Measurements from ENCODE around the gene MAP2K3. TPM values are rescaled to one million over a fixed set of nuclear protein-coding genes. Genes with fewer than 3 reads are reported as not detected.

MAP2K3 gene
- total RNA-seq (10 to 100 TPM; 29.6 to 61.2 (median 41.1) TPM), polyA plus RNA-seq (36.8 TPM)
- long read RNA-seq, donor 1, transcript MAP2K3-205 (3 exons, 927 nt): minor isoform, 10 of 126 reads
- long read RNA-seq, donor 1, transcript MAP2K3-204 (13 exons, 2,401 nt): minor isoform, 6 of 126 reads
- long read RNA-seq, donor 1, transcript MAP2K3-202 (12 exons, 2,303 nt): major isoform, 93 of 126 reads
- long read RNA-seq, donor 1, partial matches to known transcripts: 7 of 126 reads
- long read RNA-seq, donor 1, other reads (novel, unspliced or antisense): 10 of 126 reads
- long read RNA-seq, donor 2, transcript MAP2K3-202 (12 exons, 2,303 nt): major isoform, 56 of 67 reads
- long read RNA-seq, donor 2, partial matches to known transcripts: 0 of 67 reads
- long read RNA-seq, donor 2, other reads (novel, unspliced or antisense): 6 of 67 reads
- long read RNA-seq, donor 3, transcript MAP2K3-204 (13 exons, 2,401 nt): minor isoform, 12 of 412 reads
- long read RNA-seq, donor 3, transcript MAP2K3-205 (3 exons, 927 nt): minor isoform, 15 of 412 reads
- long read RNA-seq, donor 3, transcript MAP2K3-202 (12 exons, 2,303 nt): major isoform, 349 of 412 reads
- long read RNA-seq, donor 3, partial matches to known transcripts: 20 of 412 reads
- long read RNA-seq, donor 3, other reads (novel, unspliced or antisense): 16 of 412 reads
- long read RNA-seq, donor 4, transcript MAP2K3-202 (12 exons, 2,303 nt): major isoform, 38 of 42 reads
- long read RNA-seq, donor 4, partial matches to known transcripts: 0 of 42 reads
- long read RNA-seq, donor 4, other reads (novel, unspliced or antisense): 1 of 42 reads

DNA sequence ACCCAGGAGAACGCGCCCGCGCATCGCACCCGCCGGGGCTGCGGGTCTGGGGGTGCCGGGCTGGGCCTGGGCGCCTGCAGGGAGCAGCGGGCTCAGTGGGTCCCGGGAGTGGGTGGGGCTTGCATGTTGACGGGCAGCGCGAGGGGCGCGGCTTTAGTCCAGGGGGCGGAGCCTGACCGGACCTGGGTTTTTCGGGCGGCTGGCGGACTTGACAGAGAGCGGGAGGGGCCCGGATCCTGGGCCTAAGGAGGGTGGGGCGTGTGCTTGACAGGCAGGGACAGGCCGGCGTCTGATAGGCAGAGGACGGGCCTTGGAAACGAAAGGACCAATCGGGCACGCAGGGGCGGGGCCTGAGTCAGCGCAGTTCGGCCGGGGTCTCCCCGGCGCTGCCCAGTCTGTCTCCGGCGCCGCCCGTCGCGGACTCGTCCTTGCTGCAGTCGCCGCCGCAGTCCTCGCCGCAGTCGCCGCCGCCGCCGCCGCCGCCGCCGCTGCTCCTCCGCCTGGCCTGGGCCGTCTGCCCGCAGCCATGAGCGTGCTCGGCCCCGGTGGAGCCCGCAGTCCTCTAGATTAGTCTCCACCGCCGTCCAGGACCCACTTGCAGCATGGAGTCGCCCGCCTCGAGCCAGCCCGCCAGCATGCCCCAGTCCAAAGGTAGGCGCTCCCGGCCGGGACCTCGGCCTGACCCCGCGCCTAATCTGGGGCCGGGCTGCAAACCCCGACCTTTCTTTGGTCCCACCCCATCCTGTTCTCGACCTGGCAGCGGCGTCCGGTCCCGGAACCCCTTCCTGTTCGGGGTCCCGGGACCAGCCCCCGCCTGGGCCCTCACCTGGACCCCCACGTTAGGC, at the start of gene MAP2K3:
Gene MAP2K3, plus strand, starts transcription at position 393 of the 845 bp plus-strand sequence. Its CDS starts 210 bp downstream, at position 603.
- Histone ChIP-seq H3K4me1 (ENCODE audit: control insufficient read depth, insufficient read depth, low read length) (peaks cover 11% of the 10 kb centered on the region), H3K4me3 (ENCODE audit: low read length) (peak within 1 kb of the TSS; percentile 62), H3K27ac (ENCODE audit: low read length) (peak within 1 kb of the TSS; percentile 91), H3K27me3 (ENCODE audit: control insufficient read depth, insufficient read depth) (no peaks in the 10 kb centered on the region), H3K9me3 (ENCODE audit: control insufficient read depth, low read length) (no peaks in the 10 kb centered on the region)
- intact Hi-C loops (cut with DNase I): loop anchor here (10.0 kb wide), 2 partner anchors 160 to 230 kb away; partner anchors contain the start of gene DHRS7B (in 4 of the 4)
- peak; percentile 99 to 100 (median 100) for DNase-seq
- ATAC-seq: peak; percentile 84 to 91
- under 1% methylated on average over 88 of the region's 88 CpGs for WGBS

DNA sequence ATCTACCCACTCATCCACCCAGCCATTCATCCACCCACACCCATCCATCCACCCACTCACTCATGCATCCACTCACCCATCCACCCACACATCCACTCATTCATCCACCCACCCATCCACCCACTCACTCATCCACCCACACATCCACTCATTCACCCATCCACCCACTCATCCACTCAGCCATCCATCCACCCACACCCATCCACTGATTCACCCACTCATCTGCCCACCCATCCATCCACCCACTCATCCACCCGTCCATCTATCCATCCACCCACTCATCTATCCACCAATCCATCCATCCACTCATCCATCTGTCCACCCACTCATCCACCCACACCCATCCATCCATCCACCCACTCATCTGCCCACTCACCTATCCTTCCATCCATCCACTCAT, 48.6 kb upstream of the MAP2K3 start:
- no peak overlapping the region for H3K4me3 ChIP-seq (ENCODE audit: low read length)
- H3K4me1 ChIP-seq (ENCODE audit: control insufficient read depth, insufficient read depth, low read length): no peaks in the 10 kb centered on the region
- DNase-seq: no peak
- ATAC-seq: no peak
- 90% methylated on average over 1 of the region's 1 CpG for WGBS
- H3K9me3 ChIP-seq (ENCODE audit: control insufficient read depth, low read length): no peaks in the 10 kb centered on the region
- intact Hi-C loops (cut with DNase I): loop anchor here in 1 of 4 donors (10.0 kb wide), 1 partner anchor 71 kb away; no protein-coding TSS in a partner anchor
- H3K27me3 ChIP-seq (ENCODE audit: control insufficient read depth, insufficient read depth): no peaks in the 10 kb centered on the region
- no peak overlapping the region for H3K27ac ChIP-seq (ENCODE audit: low read length)

DNA sequence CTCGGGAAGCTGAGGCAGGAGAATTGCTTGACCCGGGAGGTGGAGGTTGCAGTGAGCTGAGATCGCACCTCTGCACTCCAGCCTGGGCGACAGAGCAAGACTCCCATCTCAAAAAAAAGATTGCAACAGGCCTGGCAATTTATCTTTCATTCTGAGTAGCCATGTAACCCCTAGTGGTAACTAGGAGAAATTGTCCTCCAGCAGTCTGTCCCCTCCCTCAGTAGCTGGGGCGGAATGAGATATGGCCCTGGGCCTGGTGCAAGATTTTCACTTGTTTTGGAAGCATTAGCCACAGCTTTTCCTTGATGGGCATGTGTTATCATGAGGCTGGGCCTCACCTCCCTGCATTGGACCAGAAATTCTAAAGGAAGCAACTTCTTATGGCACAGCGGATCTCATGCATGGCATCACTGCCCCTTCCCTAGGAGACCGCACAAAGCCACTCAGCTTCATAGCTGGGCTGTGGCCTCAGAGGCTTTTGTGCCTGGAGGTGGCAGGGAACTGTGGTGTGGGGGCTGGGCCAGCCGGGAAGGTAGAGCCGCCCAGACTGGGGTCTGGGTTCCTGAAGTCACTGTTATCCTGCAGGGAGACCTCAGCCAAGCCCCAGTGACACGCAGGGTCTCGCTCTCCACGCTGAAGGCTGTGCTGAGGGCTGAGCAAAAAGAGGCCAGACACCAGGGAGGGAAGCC, 44.7 kb upstream of the MAP2K3 start:
- H3K27ac ChIP-seq (ENCODE audit: low read length): no peak overlapping the region
- ATAC-seq: peak; percentile 29 to 30

DNA sequence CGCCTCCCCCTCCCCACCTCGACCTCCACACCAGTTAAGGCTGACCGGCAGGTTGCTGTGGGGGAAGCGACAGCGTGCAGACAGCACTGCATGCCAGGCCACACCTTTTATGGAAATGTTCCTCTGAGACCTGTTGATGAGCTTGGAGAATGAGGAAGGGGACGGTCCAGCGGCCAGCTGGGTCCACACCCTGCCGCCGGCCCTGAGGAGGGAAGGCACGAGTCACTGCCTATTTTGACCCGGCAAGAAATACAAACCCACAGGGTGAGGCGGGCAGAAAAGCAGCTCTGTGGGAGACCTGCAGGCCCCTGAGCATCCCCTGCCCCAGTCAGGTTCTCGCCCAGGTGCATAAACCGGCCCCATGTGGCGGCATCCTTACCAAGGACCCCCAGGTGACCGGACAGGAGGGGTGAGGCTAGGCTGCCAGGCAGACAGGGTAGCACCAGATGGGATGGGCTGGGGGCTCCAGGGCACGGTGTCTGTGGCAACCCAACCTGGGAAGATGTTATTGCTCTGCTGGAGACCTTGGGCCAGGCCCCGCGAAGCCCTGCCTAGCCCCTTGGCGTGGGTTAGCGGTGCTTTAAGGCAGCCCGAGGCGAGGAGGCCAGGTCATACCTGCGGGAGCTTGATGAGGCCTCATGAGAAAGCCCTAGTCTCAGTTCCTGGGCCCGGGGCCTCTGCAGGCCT, 44.0 kb upstream of the MAP2K3 start:
- H3K9me3 ChIP-seq (ENCODE audit: control insufficient read depth, low read length): no peaks in the 10 kb centered on the region
- 68% methylated on average over 25 of the region's 25 CpGs for WGBS
- H3K27ac ChIP-seq (ENCODE audit: low read length): no peak overlapping the region
- H3K4me3 ChIP-seq (ENCODE audit: low read length): no peak overlapping the region
- peak in 1 of 3 donors; percentile 54 for DNase-seq
- intact Hi-C loops (cut with DNase I): no loop called here
- H3K4me1 ChIP-seq (ENCODE audit: control insufficient read depth, insufficient read depth, low read length): peaks cover 2% of the 10 kb centered on the region
- no peak for ATAC-seq
- H3K27me3 ChIP-seq (ENCODE audit: control insufficient read depth, insufficient read depth): no peaks in the 10 kb centered on the region

More for the DNA sequence above, 44.7 kb upstream of the MAP2K3 start:
- intact Hi-C loops (cut with DNase I): loop anchor here in 1 of 4 donors (10.0 kb wide), 1 partner anchor 75 kb away; no protein-coding TSS in a partner anchor
- Histone ChIP-seq H3K4me3 (ENCODE audit: low read length) (no peak overlapping the region), H3K27me3 (ENCODE audit: control insufficient read depth, insufficient read depth) (no peaks in the 10 kb centered on the region), H3K4me1 (ENCODE audit: control insufficient read depth, insufficient read depth, low read length) (peaks cover 2% of the 10 kb centered on the region), H3K9me3 (ENCODE audit: control insufficient read depth, low read length) (no peaks in the 10 kb centered on the region)
- peak in 1 of 3 donors; percentile 43 for DNase-seq
- 68% methylated on average over 12 of the region's 12 CpGs for WGBS

DNA sequence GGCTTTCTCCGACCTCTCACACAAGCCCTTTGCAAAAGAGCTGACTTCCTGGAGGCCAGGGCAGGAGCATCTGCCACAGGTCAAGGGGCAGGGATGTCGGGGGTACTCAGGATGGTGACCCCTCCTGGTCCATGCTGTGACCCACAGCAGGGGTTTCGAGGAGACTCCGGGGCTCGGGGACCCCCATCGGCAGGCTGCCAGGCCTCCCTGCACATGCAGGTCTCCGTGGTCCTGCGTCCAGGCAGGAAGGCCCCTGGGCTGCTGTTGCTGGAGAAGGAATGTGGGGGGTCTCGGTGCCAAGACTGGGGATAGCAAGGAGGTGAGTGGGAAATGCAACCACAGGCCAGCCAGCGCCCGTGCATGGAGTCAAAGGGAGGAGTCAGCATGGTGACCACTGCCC, 42.9 kb upstream of the MAP2K3 start:
- H3K4me3 ChIP-seq (ENCODE audit: low read length): no peak overlapping the region
- peaks cover 2% of the 10 kb centered on the region for H3K4me1 ChIP-seq (ENCODE audit: control insufficient read depth, insufficient read depth, low read length)
- no peaks in the 10 kb centered on the region for H3K27me3 ChIP-seq (ENCODE audit: control insufficient read depth, insufficient read depth)
- H3K27ac ChIP-seq (ENCODE audit: low read length): no peak overlapping the region
- ATAC-seq (no peak), DNase-seq (peak in 1 of 3 donors; percentile 47)
- no peaks in the 10 kb centered on the region for H3K9me3 ChIP-seq (ENCODE audit: control insufficient read depth, low read length)
- intact Hi-C loops (cut with DNase I): no loop called here
- 72% methylated on average over 11 of the region's 11 CpGs for WGBS

DNA sequence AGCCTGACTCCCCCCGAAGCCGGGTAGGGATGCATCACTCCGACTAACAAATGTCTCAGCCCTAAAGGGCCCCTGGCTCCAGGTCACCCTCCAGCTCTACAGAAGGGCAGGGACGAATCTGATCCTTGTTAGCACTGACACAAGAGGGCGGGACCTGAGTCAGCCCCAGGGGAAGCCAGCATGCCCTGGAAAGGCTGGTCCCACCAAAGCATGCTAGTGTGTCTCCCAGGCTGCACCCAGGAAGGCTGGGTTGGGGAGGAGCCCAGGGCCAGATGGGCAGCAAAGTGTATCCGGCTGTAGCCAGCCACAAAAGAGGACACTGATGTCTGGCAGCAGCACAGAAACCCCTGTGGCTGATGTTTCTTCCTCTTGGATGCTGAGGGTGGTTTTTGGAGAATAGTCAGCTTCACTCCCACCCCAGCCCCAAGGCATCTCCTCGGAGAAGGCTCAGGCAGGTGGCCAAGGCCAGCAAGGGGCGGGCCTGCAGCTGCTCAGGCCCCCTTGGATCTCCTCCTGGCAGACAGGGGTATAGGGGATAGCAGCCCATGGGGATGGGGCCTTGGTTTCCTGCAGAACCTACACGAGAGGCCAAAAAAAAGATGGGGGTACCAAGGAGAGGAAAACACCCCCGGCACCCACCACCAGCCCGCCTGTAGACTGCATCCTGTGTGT, 42.3 kb upstream of the MAP2K3 start:
- H3K4me3 ChIP-seq (ENCODE audit: low read length): no peak overlapping the region
- DNase-seq: peak in 1 of 3 donors; percentile 50
- H3K4me1 ChIP-seq (ENCODE audit: control insufficient read depth, insufficient read depth, low read length): peaks cover 2% of the 10 kb centered on the region
- H3K27me3 ChIP-seq (ENCODE audit: control insufficient read depth, insufficient read depth): no peaks in the 10 kb centered on the region
- 65% methylated on average over 11 of the region's 11 CpGs for WGBS
- no peak overlapping the region for H3K27ac ChIP-seq (ENCODE audit: low read length)
- H3K9me3 ChIP-seq (ENCODE audit: control insufficient read depth, low read length): no peaks in the 10 kb centered on the region
- intact Hi-C loops (cut with DNase I): no loop called here
- ATAC-seq: no peak

DNA sequence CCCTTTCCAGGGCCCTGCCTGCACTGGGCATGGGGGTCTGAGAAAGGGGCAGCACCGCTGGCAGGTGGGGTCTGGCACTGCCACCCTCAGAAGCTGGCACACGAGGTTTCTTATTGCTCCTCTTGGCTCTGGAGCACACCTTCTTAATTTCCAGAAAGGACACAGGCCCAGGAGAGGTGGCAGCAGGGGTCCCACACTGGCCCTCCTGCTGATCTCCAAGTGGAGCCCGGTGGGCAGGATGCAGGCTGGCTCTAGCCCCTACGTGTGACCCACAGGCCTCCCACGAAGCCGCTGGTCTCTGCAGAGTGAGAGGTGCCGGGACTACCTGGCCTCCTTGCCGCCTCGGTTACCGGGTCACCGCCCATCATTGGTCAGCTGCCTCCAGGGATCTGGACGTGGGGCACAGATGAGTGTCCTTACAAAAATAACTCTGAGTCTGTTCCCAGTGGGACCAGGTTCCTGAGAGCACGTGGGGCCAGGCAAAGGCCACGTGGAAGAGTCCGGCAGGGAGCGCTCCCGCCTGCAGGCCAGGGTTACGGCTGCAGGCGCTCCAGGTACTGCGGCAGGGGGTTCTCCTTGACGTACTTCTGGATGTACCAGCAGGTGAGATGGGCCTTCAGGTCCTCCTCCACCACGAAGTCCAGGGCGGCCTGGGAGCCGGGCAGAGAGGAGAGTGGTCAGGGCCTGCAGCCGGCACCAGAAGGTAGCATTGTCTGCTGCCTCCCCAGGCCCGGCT, 41.6 kb upstream of the MAP2K3 start:
- H3K9me3 ChIP-seq (ENCODE audit: control insufficient read depth, low read length): no peaks in the 10 kb centered on the region
- H3K4me3 ChIP-seq (ENCODE audit: low read length): no peak overlapping the region
- no peaks in the 10 kb centered on the region for H3K27me3 ChIP-seq (ENCODE audit: control insufficient read depth, insufficient read depth)
- peaks cover 2% of the 10 kb centered on the region for H3K4me1 ChIP-seq (ENCODE audit: control insufficient read depth, insufficient read depth, low read length)
- intact Hi-C loops (cut with DNase I): no loop called here
- ATAC-seq: peak; percentile 22 to 28
- WGBS: 82% methylated on average over 26 of the region's 26 CpGs
- peak in 2 of 3 donors; percentile 63 to 75 for DNase-seq
- no peak overlapping the region for H3K27ac ChIP-seq (ENCODE audit: low read length)

DNA sequence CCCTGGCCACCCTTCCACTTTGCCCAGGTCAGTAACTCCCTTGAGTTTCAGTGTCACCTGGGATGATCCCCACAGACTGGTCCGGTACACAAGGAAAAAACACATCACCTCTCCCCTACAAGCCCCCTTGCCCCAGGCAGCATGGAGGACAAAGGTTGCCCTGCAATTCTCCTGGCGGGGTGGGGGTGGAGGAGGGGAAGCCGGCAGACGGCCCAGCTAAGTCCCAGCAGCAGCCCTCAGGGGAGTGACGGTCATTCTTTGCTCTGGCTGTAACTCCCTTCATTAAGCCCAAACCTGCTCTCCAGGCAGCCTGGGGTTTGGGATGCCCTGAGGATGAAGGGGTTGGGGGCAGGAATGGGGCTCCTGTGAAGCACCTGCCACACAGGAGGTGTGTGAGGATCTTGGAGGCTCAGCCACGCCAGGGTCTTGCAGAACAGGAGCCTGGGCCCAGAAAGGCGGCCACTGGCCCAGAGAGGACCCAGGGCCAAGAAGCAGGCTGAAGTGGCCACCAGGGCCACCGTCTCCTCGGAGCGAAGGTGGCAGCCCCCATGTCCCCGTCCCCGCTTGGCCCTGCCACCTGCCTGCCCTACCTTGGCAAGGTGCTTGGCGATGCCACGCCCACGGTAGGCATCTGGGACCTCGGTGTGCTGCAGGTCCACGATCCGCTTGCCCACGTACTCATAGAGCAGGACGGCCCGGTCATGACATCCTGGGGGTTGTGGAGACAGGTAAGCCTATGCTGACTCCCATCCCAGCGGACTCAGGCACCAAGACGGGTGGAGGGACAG, 40.8 kb upstream of the MAP2K3 start:
- intact Hi-C loops (cut with DNase I): no loop called here

More for the DNA sequence above, 40.8 kb upstream of the MAP2K3 start:
- Histone ChIP-seq H3K4me3 (ENCODE audit: low read length) (no peak overlapping the region), H3K4me1 (ENCODE audit: control insufficient read depth, insufficient read depth, low read length) (peaks cover 2% of the 10 kb centered on the region), H3K27me3 (ENCODE audit: control insufficient read depth, insufficient read depth) (no peaks in the 10 kb centered on the region), H3K9me3 (ENCODE audit: control insufficient read depth, low read length) (no peaks in the 10 kb centered on the region), H3K27ac (ENCODE audit: low read length) (no peak overlapping the region)
- peak in 1 of 3 donors; percentile 62 for DNase-seq
- 81% methylated on average over 23 of the region's 23 CpGs for WGBS
- no peak for ATAC-seq
